K562 (cell line): ENCODE measurements around the gene RNF217. TPM values are rescaled to one million over a fixed set of nuclear protein-coding genes. Genes with fewer than 3 reads are reported as not detected.

Experiments used
- ATAC-seq: fragments of 200-7000 bp; cut with Tn5 transposase; 3 replicates; pipeline ENCODE4 v1.9.1; 2020; ENCODE audit warnings: moderate library complexity
- BruUV-seq: library from RNA; stranded (reverse); fragments of 400-500 nt; replicated peaks from 2 replicates; lab custom pipeline; 2021; lab: Mats Ljungman, UMichigan
- CTCF ChIA-PET: fragments of 300-600 bp; formaldehyde crosslinking; extraction: SDS; loops from one replicate; lab custom pipeline; 2021; ENCODE audit warnings: low intra/inter-chr PET ratio; lab: Yijun Ruan, JAX
- POLR2A ChIA-PET: fragments of 300-600, 350-650 bp; sonication (Branson Sonifier 250); formaldehyde crosslinking; extraction: SDS; loops from one replicate; lab custom pipeline; 2021; ENCODE audit warnings: antibody characterized with exemption, inconsistent platforms; lab: Yijun Ruan, JAX
- DNase-seq, 4 experiments: peaks; one replicate each; pipeline versions ENCODE4 v3.0.0 to v3.0.0-alpha.2; 2011 to 2018; ENCODE audit warnings: low spot score in 3 of 4, mixed read lengths in 3 of 4; ENCODE audit errors: extremely low read depth in 1 of 4
- FAIRE-seq: peaks from 2 replicates; lab custom pipeline; 2011; peaks lifted over from hg19 to GRCh38; lab: Jason Lieb, UNC
- H2AFZ ChIP-seq: 2 replicates; pipeline ENCODE4 v1.6.0; 2011; ENCODE audit warnings: low read depth, low read length, control low read depth, inconsistent platforms
- H3K27ac ChIP-seq: fragments of 200-600 bp; 3 replicates; pipeline ENCODE4 v1.8.0; 2011; ENCODE audit warnings: low read depth, mild to moderate bottlenecking, control low read depth, inconsistent platforms, low read length, moderate library complexity, mixed read lengths; ENCODE audit errors: extremely low read depth
- H3K27me3 ChIP-seq, 2 experiments: fragments of 300-600 bp in 1 of 2; 2 replicates in 1 of 2; 3 replicates in 1 of 2; pipeline versions ENCODE4 v1.6.0 to v1.8.0; 2011; ENCODE audit warnings: inconsistent platforms in 2 of 2, low read length in 2 of 2, mild to moderate bottlenecking in 1 of 2, mixed read lengths in 1 of 2, moderate library complexity in 1 of 2; ENCODE audit not compliant: control insufficient read depth in 2 of 2, insufficient read depth in 2 of 2
- H3K36me3 ChIP-seq: fragments of 300-600 bp; 3 replicates; pipeline ENCODE4 v1.8.0; 2011; ENCODE audit warnings: mild to moderate bottlenecking, low read length, inconsistent platforms; ENCODE audit not compliant: control insufficient read depth, insufficient read depth
- H3K4me1 ChIP-seq, 2 experiments: fragments of 200-600 bp in 1 of 2; replicated peaks in 1 of 2; 2 replicates in 1 of 2; 3 replicates in 1 of 2; pipeline versions ENCODE4 v1.5.1 to v1.8.0; 2011; ENCODE audit warnings: inconsistent platforms in 2 of 2, low read length in 2 of 2, mild to moderate bottlenecking in 1 of 2, mixed read lengths in 1 of 2, moderate library complexity in 1 of 2; ENCODE audit not compliant: control insufficient read depth in 2 of 2, insufficient read depth in 2 of 2
- H3K4me2 ChIP-seq: 2 replicates; pipeline ENCODE4 v1.6.1; 2011; ENCODE audit warnings: low read length, control low read depth, inconsistent platforms, mixed read lengths; ENCODE audit not compliant: insufficient read depth
- H3K4me3 ChIP-seq: fragments of 200-600 bp; sonication (generic), shearing (Covaris generic); 2 replicates; pipeline ENCODE4 v1.5.1; 2016; ENCODE audit warnings: control low read depth, inconsistent platforms
- H3K79me2 ChIP-seq: fragments of 200-600 bp; 3 replicates; pipeline ENCODE4 v1.8.0; 2011; ENCODE audit warnings: low read length, inconsistent platforms; ENCODE audit not compliant: control insufficient read depth, insufficient read depth
- H3K9ac ChIP-seq, 2 experiments: 2 replicates each; pipeline versions ENCODE4 v1.6.0 to v1.6.1; 2011; ENCODE audit warnings: low read depth in 2 of 2, low read length in 2 of 2, control low read depth in 1 of 2, inconsistent platforms in 1 of 2, mild to moderate bottlenecking in 1 of 2, mixed read lengths in 1 of 2; ENCODE audit not compliant: insufficient read depth in 1 of 2
- H3K9me1 ChIP-seq: one replicate; pipeline ENCODE4 v1.6.0; 2011; ENCODE audit warnings: inconsistent platforms, mild to moderate bottlenecking, low read length, moderate library complexity; ENCODE audit not compliant: control insufficient read depth, insufficient read depth
- H3K9me3 ChIP-seq: replicated peaks from 2 replicates; pipeline ENCODE4 v1.5.1; 2011; ENCODE audit warnings: low read depth, low read length, inconsistent platforms; ENCODE audit not compliant: control insufficient read depth, insufficient read depth
- H4K20me1 ChIP-seq: replicated peaks from 2 replicates; pipeline ENCODE4 v1.6.1; 2011; ENCODE audit warnings: low read length, inconsistent platforms, mixed read lengths; ENCODE audit not compliant: control insufficient read depth, insufficient read depth
- EGR1 ChIP-seq: fragments of 450-650 bp; conservative IDR thresholded peaks from 2 replicates; pipeline ENCODE4 v1.6.1; 2017; ENCODE audit warnings: mild to moderate bottlenecking
- GATAD2A ChIP-seq: fragments of 450-650 bp; IDR thresholded peaks from 2 replicates; pipeline ENCODE4 v1.6.1; 2017
- JUND ChIP-seq, 2 experiments: IDR thresholded peaks; 2 replicates in 1 of 2; 3 replicates in 1 of 2; pipeline ENCODE4 v1.6.1; 2011; ENCODE audit warnings: borderline replicate concordance in 2 of 2, low read depth in 2 of 2, low read length in 2 of 2, improper control_type of control experiment in 1 of 2, missing biosample characterization in 1 of 2, missing genetic modification characterization in 1 of 2, missing genetic modification reagents in 1 of 2
- NR2C2 ChIP-seq, 2 experiments: fragments of 200-800 bp in 1 of 2; sonication (Bioruptor generic) in 1 of 2; sonication (generic) in 1 of 2; formaldehyde crosslinking in 1 of 2; IDR thresholded peaks; 2 replicates each; pipeline versions ENCODE4 v1.6.1 to v1.8.0; 2016 to 2022; ENCODE audit warnings: mild to moderate bottlenecking in 1 of 2, missing compliant biosample characterization in 1 of 2, missing genetic modification characterization in 1 of 2, missing genetic modification reagents in 1 of 2
- PHB2 ChIP-seq: fragments of 450-650 bp; IDR thresholded peaks from 2 replicates; pipeline ENCODE4 v1.6.1; 2017; ENCODE audit warnings: low read depth
- RBM14 ChIP-seq: fragments of 200-400 bp; formaldehyde crosslinking; IDR thresholded peaks from 2 replicates; pipeline ENCODE4 v1.6.1; 2018; ENCODE audit warnings: low read depth, mild to moderate bottlenecking, low read length, moderate library complexity, borderline replicate concordance; ENCODE audit not compliant: insufficient read depth
- RCOR1 ChIP-seq, 2 experiments: IDR thresholded peaks; 2 replicates each; pipeline ENCODE4 v1.6.1; 2012; ENCODE audit warnings: low read depth in 2 of 2, low read length in 2 of 2, borderline replicate concordance in 1 of 2, improper control_type of control experiment in 1 of 2
- ZBTB7A ChIP-seq: IDR thresholded peaks from 2 replicates; pipeline ENCODE4 v1.6.1; 2011; ENCODE audit warnings: low read depth, mild to moderate bottlenecking, low read length, moderate library complexity, borderline replicate concordance; ENCODE audit not compliant: control insufficient read depth
- ZKSCAN8 ChIP-seq: fragments of 200-800 bp; sonication (Bioruptor generic); IDR thresholded peaks from 2 replicates; pipeline ENCODE4 v1.6.1; 2016; ENCODE audit warnings: missing genetic modification characterization, missing compliant biosample characterization
- WGBS: fragments of 100-300 bp; shearing (Covaris generic); methylation state at CpG from one replicate; pipeline ENCODE4 v1.1.6; 2016; ENCODE audit warnings: low coverage, mixed read lengths; ENCODE audit not compliant: insufficient coverage; ENCODE audit errors: missing lambda C conversion rate; 5-methylcytosine and 5-hydroxymethylcytosine counted together
- in situ Hi-C: fragments of 300-500 bp; cut with MboI; formaldehyde crosslinking; loops from 4 replicates; pipeline ENCODE4 v1.15.0; 2018; ENCODE audit warnings: inconsistent platforms, mixed read lengths
- intact Hi-C: fragments of 100-400 bp; cut with micrococcal nuclease; formaldehyde crosslinking; loops from 2 replicates; pipeline ENCODE4 v1.14.2; 2022
- polyA plus RNA-seq, 8 experiments: library from polyadenylated mRNA; depleted of rRNA in 4 of 8; stranded (reverse) in 5 of 8; unstranded in 3 of 8; fragments of >200 nt; fragmentation: Nextera tagmentation in 2 of 8; fragmentation: Illumina TruSeq in 1 of 8; extraction: Ambion mirVana in 2 of 8; extraction: Trizol in 1 of 8; gene quantifications; 2 replicates each; pipeline versions ENCODE4 v1.2.1 to v1.2.3, GENCODE V29; 2011 to 2014; ENCODE audit warnings: inconsistent platforms in 1 of 8, missing spikeins in 1 of 8
- total RNA-seq, 7 experiments: library from RNA; depleted of rRNA in 6 of 7; stranded (reverse); fragments of >200 nt in 6 of 7; fragmentation: Illumina TruSeq in 2 of 7; extraction: Trizol in 2 of 7; gene quantifications; 2 replicates each; pipeline versions ENCODE4 v1.2.1 to v1.2.3, GENCODE V29; 2011 to 2021; ENCODE audit warnings: low replicate concordance in 1 of 7
- TF ChIP-seq, protein P1 (sequence below): fragments of 250-450 bp; sonication (Bioruptor Pico); IDR thresholded peaks from 2 replicates; pipeline ENCODE4 v1.4.0; 2020
- TF ChIP-seq, protein P2 (sequence below): IDR thresholded peaks from 3 replicates; pipeline ENCODE4 v1.6.1; 2011; ENCODE audit warnings: borderline replicate concordance, mild to moderate bottlenecking, moderate library complexity; ENCODE audit not compliant: insufficient read length; ENCODE audit errors: extremely low read depth

Gene RNF217
- total and polyA plus RNA-seq, 9 of the 15 experiments (the other 6 are each of a cell fraction or from before 2014, with no cell fraction given) = 2.9 to 25.6 (median 12.0) TPM

DNA sequence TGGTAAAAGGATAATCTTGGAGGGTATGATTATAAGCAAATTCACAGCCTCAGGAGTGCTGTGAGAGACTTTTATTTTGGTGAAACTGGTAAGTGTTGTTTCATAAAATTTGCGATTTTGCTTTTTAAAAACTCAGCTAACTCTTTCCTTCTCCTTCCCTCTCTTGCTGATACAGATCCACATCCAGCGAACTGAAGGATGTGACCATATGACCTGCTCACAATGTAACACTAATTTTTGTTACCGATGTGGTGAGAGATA, 114.2 kb downstream of the RNF217 start (continued):
- TF ChIP-seq, protein P1, sequence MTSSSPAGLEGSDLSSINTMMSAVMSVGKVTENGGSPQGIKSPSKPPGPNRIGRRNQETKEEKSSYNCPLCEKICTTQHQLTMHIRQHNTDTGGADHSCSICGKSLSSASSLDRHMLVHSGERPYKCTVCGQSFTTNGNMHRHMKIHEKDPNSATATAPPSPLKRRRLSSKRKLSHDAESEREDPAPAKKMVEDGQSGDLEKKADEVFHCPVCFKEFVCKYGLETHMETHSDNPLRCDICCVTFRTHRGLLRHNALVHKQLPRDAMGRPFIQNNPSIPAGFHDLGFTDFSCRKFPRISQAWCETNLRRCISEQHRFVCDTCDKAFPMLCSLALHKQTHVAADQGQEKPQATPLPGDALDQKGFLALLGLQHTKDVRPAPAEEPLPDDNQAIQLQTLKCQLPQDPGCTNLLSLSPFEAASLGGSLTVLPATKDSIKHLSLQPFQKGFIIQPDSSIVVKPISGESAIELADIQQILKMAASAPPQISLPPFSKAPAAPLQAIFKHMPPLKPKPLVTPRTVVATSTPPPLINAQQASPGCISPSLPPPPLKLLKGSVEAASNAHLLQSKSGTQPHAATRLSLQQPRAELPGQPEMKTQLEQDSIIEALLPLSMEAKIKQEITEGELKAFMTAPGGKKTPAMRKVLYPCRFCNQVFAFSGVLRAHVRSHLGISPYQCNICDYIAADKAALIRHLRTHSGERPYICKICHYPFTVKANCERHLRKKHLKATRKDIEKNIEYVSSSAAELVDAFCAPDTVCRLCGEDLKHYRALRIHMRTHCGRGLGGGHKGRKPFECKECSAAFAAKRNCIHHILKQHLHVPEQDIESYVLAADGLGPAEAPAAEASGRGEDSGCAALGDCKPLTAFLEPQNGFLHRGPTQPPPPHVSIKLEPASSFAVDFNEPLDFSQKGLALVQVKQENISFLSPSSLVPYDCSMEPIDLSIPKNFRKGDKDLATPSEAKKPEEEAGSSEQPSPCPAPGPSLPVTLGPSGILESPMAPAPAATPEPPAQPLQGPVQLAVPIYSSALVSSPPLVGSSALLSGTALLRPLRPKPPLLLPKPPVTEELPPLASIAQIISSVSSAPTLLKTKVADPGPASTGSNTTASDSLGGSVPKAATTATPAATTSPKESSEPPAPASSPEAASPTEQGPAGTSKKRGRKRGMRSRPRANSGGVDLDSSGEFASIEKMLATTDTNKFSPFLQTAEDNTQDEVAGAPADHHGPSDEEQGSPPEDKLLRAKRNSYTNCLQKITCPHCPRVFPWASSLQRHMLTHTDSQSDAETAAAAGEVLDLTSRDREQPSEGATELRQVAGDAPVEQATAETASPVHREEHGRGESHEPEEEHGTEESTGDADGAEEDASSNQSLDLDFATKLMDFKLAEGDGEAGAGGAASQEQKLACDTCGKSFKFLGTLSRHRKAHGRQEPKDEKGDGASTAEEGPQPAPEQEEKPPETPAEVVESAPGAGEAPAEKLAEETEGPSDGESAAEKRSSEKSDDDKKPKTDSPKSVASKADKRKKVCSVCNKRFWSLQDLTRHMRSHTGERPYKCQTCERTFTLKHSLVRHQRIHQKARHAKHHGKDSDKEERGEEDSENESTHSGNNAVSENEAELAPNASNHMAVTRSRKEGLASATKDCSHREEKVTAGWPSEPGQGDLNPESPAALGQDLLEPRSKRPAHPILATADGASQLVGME (CRISPR knock-in tag) = no peak

DNA sequence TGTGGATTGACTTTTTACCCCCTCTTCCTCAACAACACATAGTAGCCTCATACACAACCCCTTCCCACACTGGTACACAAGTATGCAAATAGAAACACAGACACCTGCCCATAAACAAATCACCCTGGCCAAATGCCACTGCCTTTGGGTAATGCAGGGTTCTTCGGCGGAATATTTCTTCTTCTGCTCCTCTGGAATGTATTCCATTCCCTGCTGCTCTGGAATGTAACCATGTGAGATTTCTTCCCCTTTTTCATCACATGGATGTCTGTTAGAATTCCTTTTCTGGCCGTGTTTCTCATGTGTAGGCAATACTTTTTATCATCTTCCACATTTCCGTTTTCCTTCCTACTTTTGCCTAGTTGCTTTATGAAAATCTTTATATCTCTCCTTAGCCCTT, 115.2 kb downstream of the RNF217 start:
- POLR2A ChIA-PET = no interaction called here
- peaks cover 28% of the 10 kb centered on the region for H3K79me2 ChIP-seq
- no peak overlapping the region for H3K4me2 ChIP-seq
- in situ Hi-C loops (no loop called here), intact Hi-C loops (no loop called here)
- no peak for FAIRE-seq
- CTCF ChIA-PET = no interaction called here
- no peaks in the 10 kb centered on the region for H3K9me3 ChIP-seq
- H3K4me3 ChIP-seq = no peak overlapping the region
- no TSS peak for BruUV-seq
- H3K36me3 ChIP-seq = peaks cover 66% of the 10 kb centered on the region
- WGBS = 89% methylated on average over 4 of the region's 4 CpGs
- H3K4me1 ChIP-seq = peaks cover 3 to 37% of the 10 kb centered on the region in 2 experiments; a peak in 3 of 5 replicates
- no peak overlapping the region for H2AFZ ChIP-seq
- H3K27me3 ChIP-seq = no peaks in the 10 kb centered on the region
- ATAC-seq = no peak
- H4K20me1 ChIP-seq = no peaks in the 10 kb centered on the region
- H3K9ac ChIP-seq = no peak overlapping the region
- H3K9me1 ChIP-seq = no peaks in the 10 kb centered on the region
- no peak for DNase-seq
- no peak overlapping the region for H3K27ac ChIP-seq
- TF ChIP-seq PHB2 (no peak), EGR1 (no peak), GATAD2A (no peak), JUND (IDR thresholded peaks at IDR 0.05; ENCODE audit: borderline replicate concordance, low read depth, low read length) (no peak), JUND (tag; IDR thresholded peaks at IDR 0.05; ENCODE audit: borderline replicate concordance, low read depth, low read length) (no peak), ZBTB7A (no peak), RCOR1 (IDR thresholded peaks at IDR 0.05; ENCODE audit: borderline replicate concordance in 1 of 2, low read depth in 2 of 2, low read length in 2 of 2) (no peak), NR2C2 (CRISPR knock-in tag; IDR thresholded peaks at IDR 0.05) (no peak), NR2C2 (tag; IDR thresholded peaks at IDR 0.05) (no peak), RBM14 (no peak), ZKSCAN8 (CRISPR knock-in tag) (no peak)
- TF ChIP-seq, protein P2, sequence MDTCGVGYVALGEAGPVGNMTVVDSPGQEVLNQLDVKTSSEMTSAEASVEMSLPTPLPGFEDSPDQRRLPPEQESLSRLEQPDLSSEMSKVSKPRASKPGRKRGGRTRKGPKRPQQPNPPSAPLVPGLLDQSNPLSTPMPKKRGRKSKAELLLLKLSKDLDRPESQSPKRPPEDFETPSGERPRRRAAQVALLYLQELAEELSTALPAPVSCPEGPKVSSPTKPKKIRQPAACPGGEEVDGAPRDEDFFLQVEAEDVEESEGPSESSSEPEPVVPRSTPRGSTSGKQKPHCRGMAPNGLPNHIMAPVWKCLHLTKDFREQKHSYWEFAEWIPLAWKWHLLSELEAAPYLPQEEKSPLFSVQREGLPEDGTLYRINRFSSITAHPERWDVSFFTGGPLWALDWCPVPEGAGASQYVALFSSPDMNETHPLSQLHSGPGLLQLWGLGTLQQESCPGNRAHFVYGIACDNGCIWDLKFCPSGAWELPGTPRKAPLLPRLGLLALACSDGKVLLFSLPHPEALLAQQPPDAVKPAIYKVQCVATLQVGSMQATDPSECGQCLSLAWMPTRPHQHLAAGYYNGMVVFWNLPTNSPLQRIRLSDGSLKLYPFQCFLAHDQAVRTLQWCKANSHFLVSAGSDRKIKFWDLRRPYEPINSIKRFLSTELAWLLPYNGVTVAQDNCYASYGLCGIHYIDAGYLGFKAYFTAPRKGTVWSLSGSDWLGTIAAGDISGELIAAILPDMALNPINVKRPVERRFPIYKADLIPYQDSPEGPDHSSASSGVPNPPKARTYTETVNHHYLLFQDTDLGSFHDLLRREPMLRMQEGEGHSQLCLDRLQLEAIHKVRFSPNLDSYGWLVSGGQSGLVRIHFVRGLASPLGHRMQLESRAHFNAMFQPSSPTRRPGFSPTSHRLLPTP = no peak
